Neural progenitor cell (in vitro differentiated cells): ENCODE data around the gene CRYBB3.

Source experiments
- EZH2 ChIP-seq: fragments of 200-600 bp; sonication (generic); IDR thresholded peaks from 2 replicates; pipeline ENCODE4 v1.6.1; 2017; ENCODE audit warnings: antibody characterized with exemption, mild to moderate bottlenecking, moderate library complexity
- EZH2phosphoT487 ChIP-seq: fragments of 200-600 bp; sonication (generic); IDR thresholded peaks from 2 replicates; pipeline ENCODE4 v1.6.1; 2017; ENCODE audit warnings: antibody characterized with exemption
- TF ChIP-seq, protein P1 (sequence below): fragments of 200-600 bp; sonication (generic); IDR thresholded peaks from 2 replicates; pipeline ENCODE4 v1.5.1; 2017; ENCODE audit warnings: antibody characterized with exemption, mild to moderate bottlenecking

DNA sequence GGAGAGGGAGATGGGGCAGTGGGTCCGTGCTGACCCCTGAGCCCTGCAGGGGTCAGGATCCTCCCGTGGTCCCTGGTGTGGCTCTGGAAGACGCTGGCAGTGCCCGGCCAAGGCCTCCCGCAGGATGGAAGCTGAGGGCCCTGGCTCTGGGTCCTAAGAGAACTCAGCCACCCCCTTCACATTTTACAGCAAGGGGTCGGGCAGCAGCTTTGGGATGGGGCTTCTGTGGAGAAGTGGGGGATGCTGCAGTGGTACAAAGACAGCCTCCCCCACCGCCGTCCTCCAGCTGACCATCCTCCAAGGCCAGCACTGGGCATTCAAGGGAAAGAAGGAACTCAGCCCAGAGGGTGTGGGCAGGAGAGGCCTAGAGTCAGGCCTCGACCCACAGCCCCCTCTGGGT lies 21.8 kb upstream of the CRYBB3 start:
- TF ChIP-seq, protein P1, sequence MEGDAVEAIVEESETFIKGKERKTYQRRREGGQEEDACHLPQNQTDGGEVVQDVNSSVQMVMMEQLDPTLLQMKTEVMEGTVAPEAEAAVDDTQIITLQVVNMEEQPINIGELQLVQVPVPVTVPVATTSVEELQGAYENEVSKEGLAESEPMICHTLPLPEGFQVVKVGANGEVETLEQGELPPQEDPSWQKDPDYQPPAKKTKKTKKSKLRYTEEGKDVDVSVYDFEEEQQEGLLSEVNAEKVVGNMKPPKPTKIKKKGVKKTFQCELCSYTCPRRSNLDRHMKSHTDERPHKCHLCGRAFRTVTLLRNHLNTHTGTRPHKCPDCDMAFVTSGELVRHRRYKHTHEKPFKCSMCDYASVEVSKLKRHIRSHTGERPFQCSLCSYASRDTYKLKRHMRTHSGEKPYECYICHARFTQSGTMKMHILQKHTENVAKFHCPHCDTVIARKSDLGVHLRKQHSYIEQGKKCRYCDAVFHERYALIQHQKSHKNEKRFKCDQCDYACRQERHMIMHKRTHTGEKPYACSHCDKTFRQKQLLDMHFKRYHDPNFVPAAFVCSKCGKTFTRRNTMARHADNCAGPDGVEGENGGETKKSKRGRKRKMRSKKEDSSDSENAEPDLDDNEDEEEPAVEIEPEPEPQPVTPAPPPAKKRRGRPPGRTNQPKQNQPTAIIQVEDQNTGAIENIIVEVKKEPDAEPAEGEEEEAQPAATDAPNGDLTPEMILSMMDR, result no peak
- TF ChIP-seq EZH2 (no peak), EZH2phosphoT487 (no peak)
